Measurements from ENCODE around the gene GNLY. TPM values are rescaled to one million over a fixed set of nuclear protein-coding genes. Genes with fewer than 3 reads are reported as not detected.

Gene GNLY
- total and polyA plus RNA-seq, 9 of the 15 experiments (the other 6 are each of a cell fraction or from before 2014, with no cell fraction given) = not detected

DNA sequence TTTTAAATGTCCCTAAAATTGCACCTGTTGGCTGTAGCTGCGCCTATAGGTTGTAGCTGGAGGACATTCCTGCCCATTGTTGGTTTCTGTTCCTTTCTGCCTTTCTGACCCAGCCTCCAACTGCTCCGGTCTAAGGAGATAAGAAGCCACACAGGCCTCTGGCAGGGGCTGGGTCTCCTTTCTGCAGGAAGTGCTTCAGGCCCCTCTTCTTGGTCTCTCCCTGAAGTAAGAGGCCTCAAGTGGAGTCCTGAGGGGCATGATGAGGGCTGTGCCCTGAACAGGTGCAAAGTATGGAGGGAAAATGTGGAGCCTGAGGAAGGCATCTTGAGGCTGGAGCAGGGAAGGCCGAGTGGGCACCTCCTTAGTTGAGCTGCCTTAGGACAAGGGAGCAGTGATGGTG lies 15.8 kb upstream of the GNLY start:
- FAIRE-seq (no peak), DNase-seq (ENCODE audit: extremely low read depth in 1 of 4, low spot score in 3 of 4) (peak in 1 of 4 experiments; percentile 48), ATAC-seq (peak; percentile 55)
- intact Hi-C loops (cut with micrococcal nuclease) = loop anchor here (1.0 to 10.0 kb wide), 2 partner anchors 40 to 136 kb away; no protein-coding TSS in a partner anchor
- WGBS (ENCODE audit: insufficient coverage, low coverage, missing lambda C conversion rate) = 6% methylated on average over 3 of the region's 3 CpGs
- peaks cover 7% of the 10 kb centered on the region for H4K20me1 ChIP-seq (replicated peaks; ENCODE audit: control insufficient read depth, insufficient read depth, low read length)
- in situ Hi-C loops (cut with MboI) = no loop called here
- TF ChIP-seq ZNF830 (CRISPR knock-in tag; IDR thresholded peaks at IDR 0.05) (no peak), HNRNPL (IDR thresholded peaks at IDR 0.05; ENCODE audit: low read depth, low read length) (no peak), ZNF316 (IDR thresholded peaks at IDR 0.05) (0 out of 2 replicates have a peak, but pooled peaks have one; percentile 1), ZBTB7A (IDR thresholded peaks at IDR 0.05; ENCODE audit: borderline replicate concordance, control insufficient read depth, low read depth, low read length) (peak; percentile 38; the same call in 1 of the 2 replicates), RBM14 (IDR thresholded peaks at IDR 0.05; ENCODE audit: borderline replicate concordance, insufficient read depth, low read depth, low read length) (no peak)
- no peaks in the 10 kb centered on the region for H3K9me1 ChIP-seq (ENCODE audit: control insufficient read depth, insufficient read depth, low read length)
- no peaks in the 10 kb centered on the region for H3K36me3 ChIP-seq (ENCODE audit: control insufficient read depth, insufficient read depth, low read length)
- H2AFZ ChIP-seq (ENCODE audit: low read depth, low read length) = peak overlapping the region; percentile 69; the same call in 1 of the 2 replicates
- BruUV-seq (replicated peaks) = no TSS peak
- peaks cover 7 to 11% of the 10 kb centered on the region in 2 experiments; a peak in 3 of 5 replicates for H3K4me1 ChIP-seq (replicated peaks in 1 of 2; ENCODE audit: control insufficient read depth in 2 of 2, insufficient read depth in 2 of 2, low read length in 2 of 2)
- CTCF ChIA-PET (ENCODE audit: low intra/inter-chr PET ratio) = interaction anchor here (0.6 to 2.7 kb wide), 3 partner anchors 11 to 39 kb away, joined by 3 to 14 read pairs (median 6); no protein-coding TSS in a partner anchor
- H3K79me2 ChIP-seq (ENCODE audit: control insufficient read depth, insufficient read depth, low read length) = no peaks in the 10 kb centered on the region
- no peak overlapping the region for H3K27ac ChIP-seq (ENCODE audit: extremely low read depth, low read depth, low read length)
- no peaks in the 10 kb centered on the region for H3K9me3 ChIP-seq (replicated peaks; ENCODE audit: control insufficient read depth, insufficient read depth, low read depth, low read length)
- POLR2A ChIA-PET = interaction anchor here (0.7 kb wide), 1 partner anchor 11 kb away, joined by 3 read pairs; no protein-coding TSS in a partner anchor
- H3K4me2 ChIP-seq (ENCODE audit: insufficient read depth, low read length) = peak overlapping the region; percentile 37; the same call in 1 of the 2 replicates
- H3K27me3 ChIP-seq (ENCODE audit: control insufficient read depth in 2 of 2, insufficient read depth in 2 of 2, low read length in 2 of 2) = peaks cover 11 to 33% of the 10 kb centered on the region in 2 experiments; a peak in 3 of 5 replicates
- no peak overlapping the region for H3K4me3 ChIP-seq
- H3K9ac ChIP-seq (ENCODE audit: insufficient read depth in 1 of 2, low read depth in 2 of 2, low read length in 2 of 2) = peak overlapping the region in 1 of 2 experiments; percentile 45; a peak in 1 of 4 replicates
